ENCODE measurements around the gene BIRC5. TPM values are rescaled to one million over a fixed set of nuclear protein-coding genes. Genes with fewer than 3 reads are reported as not detected.

Gene BIRC5
- total and polyA plus RNA-seq, 7 experiments from 2014 or later, result 49.0 TPM; not detected in 6

DNA sequence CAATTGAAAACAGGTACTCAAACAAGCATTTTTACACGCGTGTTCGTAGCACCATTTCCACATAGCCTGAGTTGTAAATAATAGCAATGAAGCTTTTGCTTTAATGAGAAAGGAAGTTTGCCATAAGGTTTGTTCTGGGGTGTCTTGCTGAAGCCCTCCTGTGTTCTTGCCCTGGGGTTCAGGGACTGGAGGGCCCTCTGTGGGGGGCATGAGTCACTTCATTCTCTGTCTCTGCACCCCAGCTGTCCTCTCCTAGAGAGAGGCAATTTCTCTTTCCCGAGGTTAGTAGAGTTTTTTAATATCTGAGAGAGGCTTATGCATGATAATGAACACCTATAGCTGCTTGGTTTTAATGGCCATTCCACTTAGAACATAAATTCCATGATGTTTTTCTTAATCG lies 17.3 kb upstream of the BIRC5 start:
- H3K4me1 Mint-ChIP-seq, result peaks cover 0 to 3% (median 0%) of the 10 kb centered on the region in 7 donors
- Histone ChIP-seq H3K4me3 (ENCODE audit: low read length) (no peak overlapping the region), H3K27me3 (ENCODE audit: control insufficient read depth in 2 of 2, insufficient read depth in 2 of 2, low read length in 2 of 2) (no peaks in the 10 kb centered on the region), H3K9me3 (ENCODE audit: control insufficient read depth in 2 of 3, low read length in 3 of 3) (no peaks in the 10 kb centered on the region), H3K4me1 (ENCODE audit: control insufficient read depth in 2 of 2, insufficient read depth in 2 of 2, low read length in 2 of 2) (no peaks in the 10 kb centered on the region), H3K27ac (ENCODE audit: low read depth, low read length) (no peak overlapping the region), H3K36me3 (ENCODE audit: control insufficient read depth in 2 of 3, insufficient read depth in 3 of 3, low read length in 3 of 3) (no peaks in the 10 kb centered on the region)
- H3K27ac Mint-ChIP-seq, result no peak overlapping the region
- no peaks in the 10 kb centered on the region for H3K9me3 Mint-ChIP-seq
- no peak for DNase-seq
- H3K27me3 Mint-ChIP-seq, result no peaks in the 10 kb centered on the region
- ATAC-seq, result no peak
- no peak overlapping the region for H3K4me3 Mint-ChIP-seq
- H3K36me3 Mint-ChIP-seq, result peaks cover 0 to 4% (median 0%) of the 10 kb centered on the region in 5 donors
- intact Hi-C loops (cut with micrococcal nuclease), result no loop called here
- ChIA-PET POLR2A (interaction anchor here (0.5 kb wide), 1 partner anchor 15 kb away, joined by 4 read pairs; no protein-coding TSS in a partner anchor), CTCF (no interaction called here)

DNA sequence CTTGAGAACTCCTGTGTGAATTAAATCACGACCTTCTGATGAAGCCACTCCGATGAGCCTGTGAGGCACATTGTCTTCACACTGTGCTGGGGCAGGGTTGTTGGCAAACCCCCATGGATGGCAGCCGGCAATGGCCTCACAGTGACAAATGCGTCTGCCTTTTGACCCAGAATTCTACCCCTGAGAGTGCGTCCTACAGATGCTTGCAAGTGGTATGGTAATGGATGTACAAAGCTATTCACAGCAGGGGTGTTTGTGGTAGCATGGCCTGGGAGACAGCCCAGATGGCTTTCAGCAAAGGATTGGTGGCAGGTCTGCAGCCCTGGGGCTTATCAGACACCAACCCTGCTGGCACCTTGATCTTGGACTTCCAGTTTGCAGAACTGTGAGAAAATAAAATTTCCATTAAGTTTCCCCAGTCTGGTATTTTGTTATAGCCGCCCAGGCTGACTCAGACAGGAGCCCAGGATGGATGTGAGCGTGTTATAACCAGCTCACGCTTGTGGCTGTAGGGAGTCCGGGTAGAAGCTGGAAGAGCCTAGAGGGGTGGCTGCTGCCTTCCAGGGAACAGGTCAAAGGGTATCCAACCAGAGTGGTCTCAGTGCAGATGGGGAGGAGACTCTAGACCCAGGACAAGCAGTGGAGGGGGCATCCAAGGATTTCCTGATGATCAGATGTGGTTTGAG lies 16.8 kb upstream of the BIRC5 start:
- CTCF ChIA-PET, result no interaction called here
- no peaks in the 10 kb centered on the region for H3K9me3 Mint-ChIP-seq

DNA sequence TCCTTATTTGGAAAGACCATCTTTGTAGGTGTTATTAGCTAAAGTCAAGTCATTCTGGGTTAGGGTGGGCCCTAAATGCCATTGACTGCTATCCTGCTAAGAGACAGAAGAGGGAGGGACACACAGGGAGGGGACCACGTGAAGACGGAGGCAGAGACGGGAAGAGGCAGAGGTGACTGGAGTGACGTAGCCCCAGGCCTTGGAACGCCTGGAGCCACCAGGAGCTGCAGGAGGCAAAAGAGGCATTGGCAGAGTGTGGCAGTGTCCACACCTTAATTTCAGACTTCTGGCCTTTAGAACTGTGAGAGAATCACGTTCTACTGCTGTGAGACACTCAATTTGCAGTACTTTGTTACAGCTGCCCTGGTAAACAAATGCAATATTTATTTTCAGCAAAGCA lies 13.6 kb upstream of the BIRC5 start:
- no peak for DNase-seq
- H3K36me3 Mint-ChIP-seq, result peaks cover 0 to 3% (median 0%) of the 10 kb centered on the region in 5 donors

More for the DNA sequence above, 16.8 kb upstream of the BIRC5 start:
- H3K4me1 ChIP-seq (ENCODE audit: control insufficient read depth in 2 of 2, insufficient read depth in 2 of 2, low read length in 2 of 2), result no peaks in the 10 kb centered on the region
- POLR2A ChIA-PET, result interaction anchor here (0.5 kb wide), 1 partner anchor 15 kb away, joined by 4 read pairs; no protein-coding TSS in a partner anchor
- no peak overlapping the region for H3K27ac ChIP-seq (ENCODE audit: low read depth, low read length)
- H3K27me3 ChIP-seq (ENCODE audit: control insufficient read depth in 2 of 2, insufficient read depth in 2 of 2, low read length in 2 of 2), result no peaks in the 10 kb centered on the region
- no peak overlapping the region for H3K4me3 ChIP-seq (ENCODE audit: low read length)
- H3K4me3 Mint-ChIP-seq, result no peak overlapping the region
- intact Hi-C loops (cut with micrococcal nuclease), result no loop called here
- H3K27ac Mint-ChIP-seq, result no peak overlapping the region
- no peaks in the 10 kb centered on the region for H3K36me3 ChIP-seq (ENCODE audit: control insufficient read depth in 2 of 3, insufficient read depth in 3 of 3, low read length in 3 of 3)
- peaks cover 0 to 3% (median 0%) of the 10 kb centered on the region in 7 donors for H3K4me1 Mint-ChIP-seq
- peaks cover 0 to 4% (median 0%) of the 10 kb centered on the region in 5 donors for H3K36me3 Mint-ChIP-seq
- DNase-seq, result no peak
- no peak for ATAC-seq
- no peaks in the 10 kb centered on the region for H3K27me3 Mint-ChIP-seq
- no peaks in the 10 kb centered on the region for H3K9me3 ChIP-seq (ENCODE audit: control insufficient read depth in 2 of 3, low read length in 3 of 3)

DNA sequence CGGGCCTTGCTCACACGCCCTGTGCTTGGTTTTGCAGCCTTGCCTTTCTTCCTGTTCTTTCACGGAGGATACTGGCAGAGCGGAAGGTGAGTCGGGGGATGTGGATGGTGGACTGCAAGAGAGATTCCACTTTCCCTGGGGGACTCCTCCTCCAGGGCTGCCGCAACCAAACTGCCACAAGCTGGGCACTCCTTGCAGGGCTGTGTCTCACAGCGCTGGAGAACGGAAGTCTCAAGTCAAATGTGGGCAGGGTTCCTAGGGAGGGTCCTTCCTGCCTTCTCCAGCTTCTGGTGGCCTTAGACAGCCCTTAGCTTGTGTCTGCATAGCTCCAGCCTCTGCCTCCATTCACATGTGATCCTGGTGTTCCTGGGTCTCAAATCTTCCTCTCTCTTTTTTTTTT lies 11.4 kb upstream of the BIRC5 start:
- CTCF ChIA-PET, result interaction anchor here (0.5 to 0.7 kb wide), 3 partner anchors 27 to 185 kb away, joined by 3 to 4 read pairs (median 4); no protein-coding TSS in a partner anchor
- H3K4me1 ChIP-seq (ENCODE audit: control insufficient read depth in 2 of 2, insufficient read depth in 2 of 2, low read length in 2 of 2), result no peaks in the 10 kb centered on the region
- H3K36me3 ChIP-seq (ENCODE audit: control insufficient read depth in 2 of 3, insufficient read depth in 3 of 3, low read length in 3 of 3), result no peaks in the 10 kb centered on the region
- Mint-ChIP-seq H3K4me3 (no peak overlapping the region), H3K27ac (no peak overlapping the region), H3K27me3 (no peaks in the 10 kb centered on the region), H3K4me1 (peaks cover 0 to 3% (median 0%) of the 10 kb centered on the region in 7 donors), H3K36me3 (peaks cover 0 to 4% (median 0%) of the 10 kb centered on the region in 5 donors), H3K9me3 (no peaks in the 10 kb centered on the region)
- DNase-seq, result no peak
- ATAC-seq, result no peak
- H3K9me3 ChIP-seq (ENCODE audit: control insufficient read depth in 2 of 3, low read length in 3 of 3), result no peaks in the 10 kb centered on the region
- no peak overlapping the region for H3K27ac ChIP-seq (ENCODE audit: low read depth, low read length)
- H3K4me3 ChIP-seq (ENCODE audit: low read length), result no peak overlapping the region
- intact Hi-C loops (cut with micrococcal nuclease), result no loop called here
- H3K27me3 ChIP-seq (ENCODE audit: control insufficient read depth in 2 of 2, insufficient read depth in 2 of 2, low read length in 2 of 2), result no peaks in the 10 kb centered on the region
- POLR2A ChIA-PET, result no interaction called here

More for the DNA sequence above, 13.6 kb upstream of the BIRC5 start:
- intact Hi-C loops (cut with micrococcal nuclease), result no loop called here
- Mint-ChIP-seq H3K4me1 (peaks cover 0 to 3% (median 0%) of the 10 kb centered on the region in 7 donors), H3K27ac (peak overlapping the region in 1 of 9 donors; percentile 55), H3K9me3 (no peaks in the 10 kb centered on the region), H3K27me3 (no peaks in the 10 kb centered on the region), H3K4me3 (no peak overlapping the region)
- Histone ChIP-seq H3K4me3 (ENCODE audit: low read length) (no peak overlapping the region), H3K36me3 (ENCODE audit: control insufficient read depth in 2 of 3, insufficient read depth in 3 of 3, low read length in 3 of 3) (no peaks in the 10 kb centered on the region), H3K27ac (ENCODE audit: low read depth, low read length) (no peak overlapping the region), H3K4me1 (ENCODE audit: control insufficient read depth in 2 of 2, insufficient read depth in 2 of 2, low read length in 2 of 2) (no peaks in the 10 kb centered on the region), H3K9me3 (ENCODE audit: control insufficient read depth in 2 of 3, low read length in 3 of 3) (no peaks in the 10 kb centered on the region), H3K27me3 (ENCODE audit: control insufficient read depth in 2 of 2, insufficient read depth in 2 of 2, low read length in 2 of 2) (no peaks in the 10 kb centered on the region)
- CTCF ChIA-PET, result no interaction called here
- ATAC-seq, result no peak
- POLR2A ChIA-PET, result no interaction called here

DNA sequence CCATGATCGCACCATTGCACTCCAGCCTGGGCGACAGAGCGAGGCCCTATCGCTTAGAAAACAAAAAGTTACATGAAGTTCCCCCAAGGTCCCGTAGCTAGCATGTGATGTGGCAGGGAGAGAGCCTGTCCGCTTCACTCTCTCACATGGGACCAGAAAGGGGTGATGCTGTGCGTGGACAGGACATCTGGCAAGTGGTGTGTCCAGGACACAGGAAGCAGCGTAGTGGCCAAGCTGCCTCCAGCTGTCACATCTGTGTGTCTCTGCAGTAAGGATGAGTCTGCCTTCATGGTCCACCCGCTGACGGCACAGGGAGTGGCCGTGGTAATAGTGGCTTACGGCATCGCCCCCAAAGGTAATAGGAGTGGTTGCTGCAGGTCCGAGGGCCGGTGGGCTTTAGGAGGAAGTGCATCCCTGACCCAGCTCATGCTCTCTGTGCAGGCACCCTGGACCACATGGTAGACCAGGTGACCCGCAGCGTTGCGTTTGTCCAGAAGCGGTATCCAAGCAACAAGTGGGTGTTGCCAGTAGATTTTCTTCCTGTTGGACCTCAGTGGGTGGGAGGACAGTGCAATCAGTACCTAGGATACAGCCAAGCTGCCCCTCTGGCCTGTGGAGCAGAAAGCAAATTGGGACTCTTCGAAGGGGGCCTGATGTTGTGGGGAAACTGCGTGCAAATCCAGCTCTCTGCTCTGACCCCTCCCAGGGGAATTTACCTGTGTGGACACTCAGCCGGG lies 9.5 kb upstream of the BIRC5 start:
- H3K4me1 Mint-ChIP-seq, result peaks cover 0 to 3% (median 0%) of the 10 kb centered on the region in 7 donors
- no peaks in the 10 kb centered on the region for H3K9me3 Mint-ChIP-seq
- H3K27ac Mint-ChIP-seq, result no peak overlapping the region
- ATAC-seq (no peak), DNase-seq (no peak)
- H3K36me3 Mint-ChIP-seq, result peaks cover 0 to 2% (median 0%) of the 10 kb centered on the region in 5 donors
- intact Hi-C loops (cut with micrococcal nuclease), result no loop called here
- H3K4me3 Mint-ChIP-seq, result no peak overlapping the region
- no peaks in the 10 kb centered on the region for H3K27me3 ChIP-seq (ENCODE audit: control insufficient read depth in 2 of 2, insufficient read depth in 2 of 2, low read length in 2 of 2)
- H3K9me3 ChIP-seq (ENCODE audit: control insufficient read depth in 2 of 3, low read length in 3 of 3), result no peaks in the 10 kb centered on the region
- no peaks in the 10 kb centered on the region for H3K36me3 ChIP-seq (ENCODE audit: control insufficient read depth in 2 of 3, insufficient read depth in 3 of 3, low read length in 3 of 3)
- ChIA-PET POLR2A (no interaction called here), CTCF (no interaction called here)
- H3K27ac ChIP-seq (ENCODE audit: low read depth, low read length), result no peak overlapping the region
- no peaks in the 10 kb centered on the region for H3K4me1 ChIP-seq (ENCODE audit: control insufficient read depth in 2 of 2, insufficient read depth in 2 of 2, low read length in 2 of 2)
- no peaks in the 10 kb centered on the region for H3K27me3 Mint-ChIP-seq
- H3K4me3 ChIP-seq (ENCODE audit: low read length), result no peak overlapping the region

DNA sequence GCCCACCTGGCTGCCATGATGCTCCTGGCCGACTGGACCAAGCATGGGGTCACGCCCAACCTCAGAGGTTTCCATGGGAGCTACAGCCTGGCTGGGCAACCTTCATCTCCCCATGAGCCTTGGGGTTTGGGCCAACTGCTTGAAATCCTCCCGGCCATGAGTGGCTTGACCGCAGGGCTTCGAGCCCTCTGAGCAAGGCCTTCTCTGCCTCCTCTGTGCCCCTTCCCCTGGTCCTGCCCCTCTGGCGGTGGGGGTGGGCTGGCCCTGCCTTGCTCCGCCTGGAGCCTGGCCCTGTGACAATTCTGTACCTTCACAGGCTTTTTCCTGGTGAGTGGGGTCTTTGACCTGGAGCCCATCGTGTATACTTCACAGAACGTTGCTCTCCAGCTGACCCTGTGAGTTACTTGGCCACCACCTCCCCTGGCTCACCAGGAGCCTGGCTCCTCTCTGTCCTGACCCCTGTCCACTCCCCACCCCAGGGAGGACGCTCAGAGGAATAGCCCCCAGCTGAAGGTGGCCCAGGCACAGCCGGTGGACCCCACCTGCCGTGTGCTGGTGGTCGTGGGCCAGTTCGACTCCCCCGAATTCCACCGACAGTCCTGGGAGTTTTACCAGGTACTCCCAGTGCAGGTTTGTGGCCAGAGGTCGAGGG lies 8.8 kb upstream of the BIRC5 start:
- ATAC-seq, result no peak
- no peak overlapping the region for H3K4me3 Mint-ChIP-seq
- CTCF ChIA-PET, result no interaction called here

More for the DNA sequence above, 8.8 kb upstream of the BIRC5 start:
- peaks cover 0 to 3% (median 0%) of the 10 kb centered on the region in 7 donors for H3K4me1 Mint-ChIP-seq
- POLR2A ChIA-PET, result interaction anchor here (0.7 kb wide), 1 partner anchor 116 kb away, joined by 3 read pairs; no protein-coding TSS in a partner anchor
- H3K4me1 ChIP-seq (ENCODE audit: control insufficient read depth in 2 of 2, insufficient read depth in 2 of 2, low read length in 2 of 2), result no peaks in the 10 kb centered on the region
- intact Hi-C loops (cut with micrococcal nuclease), result no loop called here
- no peaks in the 10 kb centered on the region for H3K9me3 Mint-ChIP-seq
- no peaks in the 10 kb centered on the region for H3K27me3 Mint-ChIP-seq
- H3K27ac Mint-ChIP-seq, result no peak overlapping the region
- H3K27ac ChIP-seq (ENCODE audit: low read depth, low read length), result no peak overlapping the region
- no peaks in the 10 kb centered on the region for H3K36me3 ChIP-seq (ENCODE audit: control insufficient read depth in 2 of 3, insufficient read depth in 3 of 3, low read length in 3 of 3)
- H3K9me3 ChIP-seq (ENCODE audit: control insufficient read depth in 2 of 3, low read length in 3 of 3), result no peaks in the 10 kb centered on the region
- no peak overlapping the region for H3K4me3 ChIP-seq (ENCODE audit: low read length)
- H3K27me3 ChIP-seq (ENCODE audit: control insufficient read depth in 2 of 2, insufficient read depth in 2 of 2, low read length in 2 of 2), result no peaks in the 10 kb centered on the region
- no peak for DNase-seq
- H3K36me3 Mint-ChIP-seq, result peaks cover 0 to 2% (median 0%) of the 10 kb centered on the region in 5 donors

Measured in naive thymus-derived CD4-positive, alpha-beta T cell (primary cell).